ENCODE results near the gene ALDOB. TPM values are rescaled to one million over a fixed set of nuclear protein-coding genes. Genes with fewer than 3 reads are reported as not detected.

ALDOB gene
- total and polyA plus RNA-seq, 4 donors: 0.40 to 5.8 (median 1.8) TPM

GRCh38 chr9:101460965-101461364 lies 25.4 kb upstream of the ALDOB start:
- WGBS (ENCODE audit: insufficient coverage): no CpG with 5 or more reads among the region's 4 CpGs
- H3K27me3 ChIP-seq (ENCODE audit: control insufficient read depth, insufficient read depth, low read length): no peaks in the 10 kb centered on the region
- no peaks in the 10 kb centered on the region for H3K4me1 ChIP-seq (ENCODE audit: control insufficient read depth, insufficient read depth, low read length)
- no peak overlapping the region for H3K27ac ChIP-seq (ENCODE audit: low read depth, low read length)
- no peaks in the 10 kb centered on the region for H3K9me3 ChIP-seq (ENCODE audit: control insufficient read depth, insufficient read depth, low read length)
- DNase-seq (ENCODE audit: low read depth in 4 of 6, low spot score in 6 of 6): no peak
- no peak overlapping the region for H3K4me3 ChIP-seq (ENCODE audit: low read depth, low read length)
- H3K36me3 ChIP-seq (ENCODE audit: control insufficient read depth, insufficient read depth, low read length): no peaks in the 10 kb centered on the region

GRCh38 chr9:101458963-101459631 lies 23.5 kb upstream of the ALDOB start:
- WGBS (ENCODE audit: insufficient coverage): 15% methylated on average over 4 of the region's 9 CpGs
- Histone ChIP-seq H3K36me3 (ENCODE audit: control insufficient read depth, insufficient read depth, low read length) (no peaks in the 10 kb centered on the region), H3K27ac (ENCODE audit: low read depth, low read length) (no peak overlapping the region), H3K4me1 (ENCODE audit: control insufficient read depth, insufficient read depth, low read length) (no peaks in the 10 kb centered on the region), H3K4me3 (ENCODE audit: low read depth, low read length) (no peak overlapping the region), H3K27me3 (ENCODE audit: control insufficient read depth, insufficient read depth, low read length) (no peaks in the 10 kb centered on the region), H3K9me3 (ENCODE audit: control insufficient read depth, insufficient read depth, low read length) (no peaks in the 10 kb centered on the region)
- DNase-seq (ENCODE audit: low read depth in 4 of 6, low spot score in 6 of 6): peak in 5 of 6 donors; percentile 13 to 87 (median 36)

- Histone ChIP-seq H3K36me3 (ENCODE audit: control insufficient read depth, insufficient read depth, low read length) (no peaks in the 10 kb centered on the region), H3K4me3 (ENCODE audit: low read depth, low read length) (no peak overlapping the region), H3K27ac (ENCODE audit: low read depth, low read length) (no peak overlapping the region), H3K4me1 (ENCODE audit: control insufficient read depth, insufficient read depth, low read length) (no peaks in the 10 kb centered on the region), H3K27me3 (ENCODE audit: control insufficient read depth, insufficient read depth, low read length) (no peaks in the 10 kb centered on the region), H3K9me3 (ENCODE audit: control insufficient read depth, insufficient read depth, low read length) (no peaks in the 10 kb centered on the region)
- peak in 1 of 6 donors; percentile 46 for DNase-seq (ENCODE audit: low read depth in 4 of 6, low spot score in 6 of 6)
- 43% methylated on average over 2 of the region's 3 CpGs for WGBS (ENCODE audit: insufficient coverage)
Observed at GRCh38 chr9:101457003-101457402, 21.4 kb upstream of the ALDOB start.

- peaks cover 1% of the 10 kb centered on the region for H3K9me3 ChIP-seq (ENCODE audit: control insufficient read depth, insufficient read depth, low read length)
- H3K27me3 ChIP-seq (ENCODE audit: control insufficient read depth, insufficient read depth, low read length): no peaks in the 10 kb centered on the region
- H3K4me1 ChIP-seq (ENCODE audit: control insufficient read depth, insufficient read depth, low read length): no peaks in the 10 kb centered on the region
- DNase-seq (ENCODE audit: low read depth in 4 of 6, low spot score in 6 of 6): no peak
- H3K36me3 ChIP-seq (ENCODE audit: control insufficient read depth, insufficient read depth, low read length): no peaks in the 10 kb centered on the region
- no peak overlapping the region for H3K27ac ChIP-seq (ENCODE audit: low read depth, low read length)
- no peak overlapping the region for H3K4me3 ChIP-seq (ENCODE audit: low read depth, low read length)
- 83% methylated on average over 2 of the region's 2 CpGs for WGBS (ENCODE audit: insufficient coverage)
Observed at GRCh38 chr9:101455656-101456240, 20.2 kb upstream of the ALDOB start.

GRCh38 chr9:101453776-101454570 lies 18.4 kb upstream of the ALDOB start:
- Histone ChIP-seq H3K4me3 (ENCODE audit: low read depth, low read length) (no peak overlapping the region), H3K36me3 (ENCODE audit: control insufficient read depth, insufficient read depth, low read length) (no peaks in the 10 kb centered on the region), H3K4me1 (ENCODE audit: control insufficient read depth, insufficient read depth, low read length) (peaks cover 5% of the 10 kb centered on the region), H3K9me3 (ENCODE audit: control insufficient read depth, insufficient read depth, low read length) (peaks cover 1% of the 10 kb centered on the region), H3K27ac (ENCODE audit: low read depth, low read length) (no peak overlapping the region), H3K27me3 (ENCODE audit: control insufficient read depth, insufficient read depth, low read length) (no peaks in the 10 kb centered on the region)
- DNase-seq (ENCODE audit: low read depth in 4 of 6, low spot score in 6 of 6): no peak
- WGBS (ENCODE audit: insufficient coverage): 94% methylated on average over 3 of the region's 4 CpGs

- peaks cover 1% of the 10 kb centered on the region for H3K9me3 ChIP-seq (ENCODE audit: control insufficient read depth, insufficient read depth, low read length)
- WGBS (ENCODE audit: insufficient coverage): 90% methylated on average over 4 of the region's 4 CpGs
- no peak for DNase-seq (ENCODE audit: low read depth in 4 of 6, low spot score in 6 of 6)
- peaks cover 8% of the 10 kb centered on the region for H3K4me1 ChIP-seq (ENCODE audit: control insufficient read depth, insufficient read depth, low read length)
- no peaks in the 10 kb centered on the region for H3K27me3 ChIP-seq (ENCODE audit: control insufficient read depth, insufficient read depth, low read length)
- H3K4me3 ChIP-seq (ENCODE audit: low read depth, low read length): no peak overlapping the region
- H3K27ac ChIP-seq (ENCODE audit: low read depth, low read length): no peak overlapping the region
- H3K36me3 ChIP-seq (ENCODE audit: control insufficient read depth, insufficient read depth, low read length): no peaks in the 10 kb centered on the region
Observed at GRCh38 chr9:101451498-101451897, 15.9 kb upstream of the ALDOB start.

GRCh38 chr9:101450931-101451330 lies 15.4 kb upstream of the ALDOB start:
- H3K4me3 ChIP-seq (ENCODE audit: low read depth, low read length): no peak overlapping the region
- no peak for DNase-seq (ENCODE audit: low read depth in 4 of 6, low spot score in 6 of 6)
- WGBS (ENCODE audit: insufficient coverage): 92% methylated on average over 3 of the region's 4 CpGs
- H3K9me3 ChIP-seq (ENCODE audit: control insufficient read depth, insufficient read depth, low read length): peaks cover 1% of the 10 kb centered on the region
- H3K36me3 ChIP-seq (ENCODE audit: control insufficient read depth, insufficient read depth, low read length): no peaks in the 10 kb centered on the region
- H3K27ac ChIP-seq (ENCODE audit: low read depth, low read length): no peak overlapping the region
- H3K4me1 ChIP-seq (ENCODE audit: control insufficient read depth, insufficient read depth, low read length): peaks cover 8% of the 10 kb centered on the region
- no peaks in the 10 kb centered on the region for H3K27me3 ChIP-seq (ENCODE audit: control insufficient read depth, insufficient read depth, low read length)

GRCh38 chr9:101449071-101449721 lies 13.6 kb upstream of the ALDOB start:
- Histone ChIP-seq H3K4me1 (ENCODE audit: control insufficient read depth, insufficient read depth, low read length) (peaks cover 8% of the 10 kb centered on the region), H3K27ac (ENCODE audit: low read depth, low read length) (no peak overlapping the region), H3K27me3 (ENCODE audit: control insufficient read depth, insufficient read depth, low read length) (no peaks in the 10 kb centered on the region), H3K36me3 (ENCODE audit: control insufficient read depth, insufficient read depth, low read length) (no peaks in the 10 kb centered on the region), H3K4me3 (ENCODE audit: low read depth, low read length) (peak overlapping the region; percentile 46), H3K9me3 (ENCODE audit: control insufficient read depth, insufficient read depth, low read length) (peaks cover 1% of the 10 kb centered on the region)
- WGBS (ENCODE audit: insufficient coverage): under 1% methylated on average over 40 of the region's 40 CpGs
- DNase-seq (ENCODE audit: low read depth in 4 of 6, low spot score in 6 of 6): peak; percentile 21 to 85 (median 32)

- no peak for DNase-seq (ENCODE audit: low read depth in 4 of 6, low spot score in 6 of 6)
- H3K9me3 ChIP-seq (ENCODE audit: control insufficient read depth, insufficient read depth, low read length): peaks cover 1% of the 10 kb centered on the region
- H3K4me1 ChIP-seq (ENCODE audit: control insufficient read depth, insufficient read depth, low read length): peaks cover 8% of the 10 kb centered on the region
- H3K27me3 ChIP-seq (ENCODE audit: control insufficient read depth, insufficient read depth, low read length): no peaks in the 10 kb centered on the region
- whole genome bisulfite sequencing (ENCODE audit: insufficient coverage): 76% methylated on average over 2 of the region's 4 CpGs
- H3K4me3 ChIP-seq (ENCODE audit: low read depth, low read length): no peak overlapping the region
- H3K27ac ChIP-seq (ENCODE audit: low read depth, low read length): no peak overlapping the region
- H3K36me3 ChIP-seq (ENCODE audit: control insufficient read depth, insufficient read depth, low read length): no peaks in the 10 kb centered on the region
Observed at GRCh38 chr9:101448680-101449070, 13.1 kb upstream of the ALDOB start.

Data from spinal cord (tissue), 10 donors.